ENCODE measurements around the gene RPRM. TPM values are rescaled to one million over a fixed set of nuclear protein-coding genes. Genes with fewer than 3 reads are reported as not detected.
A peak's percentile ranks its signal among the peaks of the same experiment; 100 is the strongest.

Gene RPRM
- total RNA-seq, 2 donors from 2014 or later = 2.5 to 4.9 TPM

DNA sequence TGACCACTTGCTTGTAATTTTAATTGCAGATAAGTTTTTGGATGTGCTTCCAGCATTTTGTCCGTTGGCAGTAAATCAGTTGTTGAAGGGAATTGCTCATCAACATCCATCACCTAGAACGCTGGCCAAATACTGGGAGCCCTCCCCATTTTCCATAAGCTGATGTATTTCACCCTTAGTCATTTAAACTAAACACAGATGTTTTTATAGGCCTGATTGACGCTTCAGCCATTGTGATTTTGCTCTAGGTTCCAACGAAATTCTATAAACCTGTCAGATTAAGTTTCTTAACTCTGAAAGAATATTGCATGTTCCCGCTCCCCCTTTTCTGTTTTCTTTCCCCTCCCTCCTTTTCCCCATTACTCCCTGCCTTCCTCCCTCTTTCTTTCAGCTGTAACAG lies 1.0 kb upstream of the RPRM start:
- TF ChIP-seq CTCF (IDR thresholded peaks at IDR 0.05) (no peak), POLR2AphosphoS5 (IDR thresholded peaks at IDR 0.05) (no peak), POLR2A (IDR thresholded peaks at IDR 0.05) (no peak)
- intact Hi-C loops (cut with DNase I) = loop anchor here (5.0 kb wide), 2 partner anchors 317 to 552 kb away; no protein-coding TSS in a partner anchor
- WGBS = 21% methylated on average over 5 of the region's 5 CpGs
- Histone ChIP-seq H3K9me3 (no peaks in the 10 kb centered on the region), H3K36me3 (no peaks in the 10 kb centered on the region), H3K4me3 (no peak overlapping the region), H3K27ac (no peak overlapping the region), H3K27me3 (replicated peaks; ENCODE audit: insufficient read depth) (no peaks in the 10 kb centered on the region), H3K4me1 (replicated peaks) (no peaks in the 10 kb centered on the region)
- no peak for DNase-seq (ENCODE audit: low spot score)

- Histone ChIP-seq H3K9me3 (no peaks in the 10 kb centered on the region), H3K27ac (peak overlapping the region in 1 of 2 donors; percentile 38), H3K27me3 (replicated peaks; ENCODE audit: insufficient read depth) (no peaks in the 10 kb centered on the region), H3K4me3 (peak overlapping the region; percentile 34 to 43), H3K36me3 (no peaks in the 10 kb centered on the region), H3K4me1 (replicated peaks) (no peaks in the 10 kb centered on the region)
- DNase-seq (ENCODE audit: low spot score) = no peak
- intact Hi-C loops (cut with DNase I) = loop anchor here (5.0 kb wide), 2 partner anchors 315 to 550 kb away; no protein-coding TSS in a partner anchor
- TF ChIP-seq POLR2A (IDR thresholded peaks at IDR 0.05) (no peak), CTCF (IDR thresholded peaks at IDR 0.05) (no peak), POLR2AphosphoS5 (IDR thresholded peaks at IDR 0.05) (no peak)
- WGBS = 2% methylated on average over 38 of the region's 38 CpGs
These were observed 800 bp downstream of the RPRM start for GRCh38 chr2:153477636-153478288.

GRCh38 chr2:153476816-153477635 lies 1.5 kb downstream of the RPRM start:
- H3K9me3 ChIP-seq = no peaks in the 10 kb centered on the region
- H3K27ac ChIP-seq = peak overlapping the region; percentile 33 to 38
- TF ChIP-seq POLR2A (IDR thresholded peaks at IDR 0.05) (no peak), POLR2AphosphoS5 (IDR thresholded peaks at IDR 0.05) (no peak), CTCF (IDR thresholded peaks at IDR 0.05) (peak in 1 of 4 experiments; percentile 15)
- H3K27me3 ChIP-seq (replicated peaks; ENCODE audit: insufficient read depth) = no peaks in the 10 kb centered on the region
- intact Hi-C loops (cut with DNase I) = loop anchor here (5.0 kb wide), 2 partner anchors 315 to 550 kb away; no protein-coding TSS in a partner anchor
- 1% methylated on average over 38 of the region's 38 CpGs for WGBS
- H3K36me3 ChIP-seq = no peaks in the 10 kb centered on the region
- DNase-seq (ENCODE audit: low spot score) = no peak
- H3K4me3 ChIP-seq = peak overlapping the region; percentile 10 to 43
- H3K4me1 ChIP-seq (replicated peaks) = no peaks in the 10 kb centered on the region

GRCh38 chr2:153476491-153476815 lies 2.1 kb downstream of the RPRM start:
- Histone ChIP-seq H3K27me3 (replicated peaks; ENCODE audit: insufficient read depth) (no peaks in the 10 kb centered on the region), H3K4me1 (replicated peaks) (no peaks in the 10 kb centered on the region), H3K27ac (no peak overlapping the region), H3K4me3 (peak overlapping the region; percentile 10 to 43), H3K36me3 (no peaks in the 10 kb centered on the region), H3K9me3 (no peaks in the 10 kb centered on the region)
- no peak for TF ChIP-seq CTCF (IDR thresholded peaks at IDR 0.05)
- no peak for TF ChIP-seq POLR2AphosphoS5 (IDR thresholded peaks at IDR 0.05)
- no peak for TF ChIP-seq POLR2A (IDR thresholded peaks at IDR 0.05)
- WGBS = 9% methylated on average over 7 of the region's 7 CpGs
- no peak for DNase-seq (ENCODE audit: low spot score)
- intact Hi-C loops (cut with DNase I) = loop anchor here (5.0 kb wide), 2 partner anchors 314 to 549 kb away; no protein-coding TSS in a partner anchor
